GM10266 (cell line): Measurements from ENCODE around the gene LDB1.

Source experiments
- DNase-seq: peaks from one replicate; pipeline ENCODE4 v3.0.0; 2012; ENCODE audit errors: extremely low spot score
- TF ChIP-seq, protein P1 (sequence below): IDR thresholded peaks from 2 replicates; pipeline ENCODE4 v1.5.1; 2012; ENCODE audit warnings: mild to moderate bottlenecking, low read depth; ENCODE audit not compliant: control insufficient read depth, insufficient read depth; ENCODE audit errors: missing control alignments

Gene LDB1

DNA sequence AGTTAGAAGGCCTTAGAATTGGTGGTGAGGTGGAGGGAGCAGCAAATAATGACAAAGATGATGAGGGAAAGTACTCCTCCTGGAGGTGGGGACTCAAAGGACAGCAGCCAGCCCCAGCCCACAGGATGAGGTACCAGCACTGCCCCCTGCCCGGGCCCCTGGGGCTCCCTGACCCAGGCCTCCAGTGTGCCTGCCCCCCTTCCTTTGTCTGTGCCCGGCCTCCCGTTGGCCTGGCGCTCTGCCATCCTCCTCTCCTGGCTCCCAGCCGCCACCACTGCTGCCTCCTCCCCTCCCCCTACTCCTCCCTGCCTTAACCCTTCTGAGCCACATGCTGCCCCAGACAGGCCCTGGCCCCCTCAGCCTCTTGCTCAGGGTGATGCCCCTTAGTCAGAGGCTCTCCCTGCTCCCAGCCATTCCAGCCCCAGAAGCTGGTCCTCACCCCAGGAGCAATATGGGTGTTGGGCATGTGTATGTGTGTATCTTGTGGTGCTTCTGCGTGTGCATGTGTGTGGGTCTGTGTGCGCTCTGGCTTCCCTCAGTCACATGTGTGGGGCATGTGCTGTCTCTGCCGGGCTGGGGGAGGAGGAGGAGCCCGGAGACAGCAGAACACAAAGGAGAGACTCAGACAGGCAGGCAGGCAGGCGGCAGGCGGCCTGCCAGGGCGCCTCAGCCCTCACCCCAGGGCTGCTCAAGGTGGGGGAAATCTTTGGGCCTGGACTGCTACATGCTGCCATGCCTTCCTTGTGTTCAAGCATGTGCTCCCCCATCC lies 2.6 kb downstream of the LDB1 start:
- DNase-seq, result peak; percentile 64
- TF ChIP-seq, protein P1, sequence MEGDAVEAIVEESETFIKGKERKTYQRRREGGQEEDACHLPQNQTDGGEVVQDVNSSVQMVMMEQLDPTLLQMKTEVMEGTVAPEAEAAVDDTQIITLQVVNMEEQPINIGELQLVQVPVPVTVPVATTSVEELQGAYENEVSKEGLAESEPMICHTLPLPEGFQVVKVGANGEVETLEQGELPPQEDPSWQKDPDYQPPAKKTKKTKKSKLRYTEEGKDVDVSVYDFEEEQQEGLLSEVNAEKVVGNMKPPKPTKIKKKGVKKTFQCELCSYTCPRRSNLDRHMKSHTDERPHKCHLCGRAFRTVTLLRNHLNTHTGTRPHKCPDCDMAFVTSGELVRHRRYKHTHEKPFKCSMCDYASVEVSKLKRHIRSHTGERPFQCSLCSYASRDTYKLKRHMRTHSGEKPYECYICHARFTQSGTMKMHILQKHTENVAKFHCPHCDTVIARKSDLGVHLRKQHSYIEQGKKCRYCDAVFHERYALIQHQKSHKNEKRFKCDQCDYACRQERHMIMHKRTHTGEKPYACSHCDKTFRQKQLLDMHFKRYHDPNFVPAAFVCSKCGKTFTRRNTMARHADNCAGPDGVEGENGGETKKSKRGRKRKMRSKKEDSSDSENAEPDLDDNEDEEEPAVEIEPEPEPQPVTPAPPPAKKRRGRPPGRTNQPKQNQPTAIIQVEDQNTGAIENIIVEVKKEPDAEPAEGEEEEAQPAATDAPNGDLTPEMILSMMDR, result peak; percentile 24

DNA sequence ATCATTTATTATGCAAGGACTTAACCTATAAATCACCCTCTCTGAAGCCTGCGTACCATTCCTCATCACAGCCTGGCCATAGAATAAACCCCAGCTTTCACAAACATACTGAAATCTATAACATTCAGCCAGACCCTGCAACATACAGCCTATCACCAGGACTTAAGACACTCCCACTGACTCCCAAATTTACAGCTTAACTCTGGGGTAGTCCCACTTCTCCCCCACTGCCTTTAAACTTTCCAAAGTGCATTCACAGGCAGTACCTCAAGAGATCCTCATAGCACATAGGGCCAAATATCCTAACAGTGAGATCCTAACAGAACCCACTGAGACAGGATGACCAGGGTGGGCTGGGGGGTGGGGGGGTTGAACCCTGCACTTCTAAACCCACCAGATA lies 3.5 kb downstream of the LDB1 start:
- TF ChIP-seq, protein P1, result no peak
- no peak for DNase-seq

DNA sequence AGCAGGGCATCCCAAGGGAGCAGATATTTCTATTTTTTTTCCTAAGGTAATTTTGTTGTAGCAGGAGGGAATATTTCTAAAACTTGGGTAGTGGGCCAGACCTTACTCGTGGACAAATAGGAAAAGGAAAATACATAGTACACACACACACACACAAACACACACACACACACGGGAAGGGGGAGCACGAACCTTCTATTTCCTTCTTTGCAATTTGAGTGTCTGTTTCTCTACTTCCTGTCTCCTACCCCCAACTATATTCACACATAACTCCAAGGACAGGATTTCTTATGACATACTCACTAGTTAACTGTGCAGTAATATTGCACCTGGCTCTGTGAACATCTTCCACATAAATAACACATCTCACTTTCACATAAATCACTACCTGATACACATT lies 4.4 kb downstream of the LDB1 start:
- TF ChIP-seq, protein P1, result no peak
- no peak for DNase-seq

DNA sequence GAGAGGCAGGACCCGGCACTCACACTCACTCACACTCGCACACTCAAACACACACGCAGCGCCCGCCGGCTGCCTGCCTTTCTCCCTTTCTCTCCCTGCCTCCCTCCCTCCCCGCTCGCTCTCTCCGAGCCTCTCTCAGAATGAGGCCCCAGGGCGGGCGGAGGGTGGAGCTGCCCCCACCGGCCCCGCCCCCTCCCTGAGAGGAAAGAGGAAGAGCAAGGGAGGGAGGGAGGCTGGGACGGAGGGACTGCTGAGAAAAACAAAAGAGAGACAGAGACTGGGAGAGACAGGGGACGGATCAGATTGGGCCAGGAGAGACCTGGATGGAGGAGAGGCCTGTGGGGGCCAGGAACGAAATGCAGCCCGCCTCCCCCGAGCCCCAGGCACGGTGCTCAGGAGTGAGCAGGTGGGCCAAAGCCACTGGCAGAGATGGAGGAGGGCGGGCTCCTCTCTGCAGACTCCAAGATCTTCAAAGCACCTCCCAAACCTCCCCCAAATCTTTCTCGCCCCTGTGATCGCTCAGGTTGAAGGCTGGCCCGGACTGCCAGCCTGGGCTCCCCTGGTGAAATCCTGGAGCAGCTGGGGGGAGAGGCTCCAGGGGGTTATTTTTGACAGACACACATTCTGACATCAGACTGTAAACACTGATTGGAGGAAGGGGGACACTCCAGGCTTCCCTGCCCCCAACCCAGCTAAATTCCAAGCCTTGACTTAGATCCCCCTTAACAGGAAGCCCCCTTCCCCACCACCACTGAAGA lies 5.1 kb downstream of the LDB1 start:
- DNase-seq, result peak; percentile 92
- TF ChIP-seq, protein P1, result no peak

DNA sequence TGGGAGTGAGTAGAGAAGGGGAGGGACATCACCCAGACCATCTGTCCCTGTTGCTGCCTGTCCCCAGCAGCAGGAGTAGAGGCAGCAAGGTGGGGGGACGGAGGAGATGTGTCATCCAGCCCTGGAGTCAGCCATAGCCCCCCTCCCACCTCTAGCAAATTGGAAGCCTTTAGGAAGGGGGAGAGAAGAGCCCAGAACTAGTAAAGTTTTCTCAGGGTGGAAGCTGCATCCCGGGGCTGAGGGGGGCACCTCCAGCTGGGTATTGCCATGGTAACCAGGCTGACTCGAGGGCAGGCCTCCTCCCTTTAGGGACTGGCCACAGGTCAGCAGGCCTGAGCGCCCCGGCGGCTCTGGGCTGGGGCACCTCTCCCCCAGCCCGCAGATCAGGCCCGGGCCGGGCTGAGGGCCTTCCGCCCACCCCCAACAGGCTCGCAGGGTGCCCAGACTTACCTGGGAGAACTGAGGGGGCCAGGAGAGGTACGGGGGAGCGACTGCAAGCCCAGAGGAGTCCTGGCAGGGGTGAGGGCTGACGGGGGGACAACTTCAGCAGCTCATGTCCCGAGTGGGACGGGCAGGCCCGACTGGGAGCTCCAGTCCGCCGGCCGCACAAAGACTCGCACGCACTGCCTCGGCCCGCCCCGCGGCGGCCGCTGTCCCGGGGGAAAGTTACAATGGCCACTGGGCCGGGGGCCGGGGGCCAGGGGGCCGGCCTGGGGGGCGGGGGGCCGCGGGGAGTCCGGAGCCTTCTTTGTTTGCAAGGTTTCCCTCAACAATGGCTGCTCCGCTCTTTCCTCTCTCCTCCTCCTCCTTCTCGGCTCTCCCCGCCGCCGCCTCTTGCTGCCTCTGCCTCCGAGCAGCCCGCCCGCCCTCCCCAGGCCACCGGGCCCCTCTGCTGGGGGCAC lies 6.0 kb downstream of the LDB1 start:
- peak; percentile 47 for DNase-seq

DNA sequence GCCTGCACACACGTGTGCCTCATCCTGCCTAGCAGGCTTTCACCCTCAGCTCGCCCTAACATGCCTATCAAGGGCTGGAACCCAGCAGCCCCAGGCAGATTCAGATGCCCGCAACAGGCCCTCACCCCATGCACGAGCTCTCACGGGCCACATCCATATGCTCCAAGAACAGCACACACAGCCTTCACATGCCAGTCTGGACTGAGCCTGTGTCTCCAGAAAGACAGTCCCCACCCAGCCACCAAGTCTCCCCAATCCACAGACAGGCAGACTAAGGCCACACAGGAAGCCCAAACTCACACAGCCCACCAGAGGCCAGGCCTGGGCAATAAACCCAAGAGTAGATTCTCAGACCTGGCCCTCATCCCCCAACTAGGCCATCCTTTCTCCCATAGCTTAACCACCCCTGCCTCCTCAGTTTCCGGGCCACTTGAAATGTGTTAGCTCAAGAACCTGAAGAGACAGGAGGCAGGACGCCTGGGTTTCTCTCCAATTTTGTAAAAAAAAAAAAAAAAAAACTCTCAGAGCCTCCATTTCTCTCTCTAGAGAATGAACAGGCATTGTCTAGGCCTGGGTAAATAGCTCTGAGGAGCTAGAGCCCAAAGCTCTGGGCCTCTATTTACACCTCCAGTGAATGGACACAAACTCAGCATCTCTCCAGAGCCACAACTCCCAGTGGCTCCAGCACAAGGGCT lies 6.8 kb downstream of the LDB1 start:
- no peak for DNase-seq
- TF ChIP-seq, protein P1, result no peak

More for the DNA sequence above, 6.0 kb downstream of the LDB1 start:
- TF ChIP-seq, protein P1, result no peak
